Activated CD8-positive, alpha-beta memory T cell treated with anti-CD3 and anti-CD28 coated beads, Interleukin-2, amount 50 U/mL, for 24 hours (primary cell): ENCODE results near the gene BTG4.

Source experiments
- DNase-seq: peaks from one replicate; pipeline ENCODE4 v3.0.0-alpha.2; 2020; ENCODE audit errors: extremely low read depth

The BTG4 gene

DNA sequence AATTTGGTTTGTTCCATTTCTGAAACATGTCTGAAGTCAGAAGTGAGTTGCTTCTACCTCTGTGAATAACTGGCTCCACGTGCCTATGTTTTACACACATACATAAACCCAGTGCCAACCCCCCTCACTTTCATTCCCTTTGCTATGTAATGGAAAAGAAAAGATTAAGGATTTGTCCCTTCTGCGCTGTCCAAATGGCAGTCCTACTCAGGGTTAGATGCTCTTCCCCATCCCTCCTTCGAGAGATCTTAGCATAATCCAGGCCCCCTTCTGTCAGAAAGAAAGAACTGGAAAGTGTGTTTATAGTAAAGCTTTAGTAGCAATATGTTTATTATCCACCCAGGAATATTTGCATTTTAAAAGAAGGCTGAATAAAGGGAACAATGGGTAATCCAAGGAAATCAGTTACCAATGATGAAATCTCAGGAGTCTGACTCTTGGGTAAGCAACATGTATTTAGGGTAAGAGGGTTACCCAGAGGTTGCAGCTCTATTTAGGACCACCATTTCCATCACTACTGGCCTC, 25.2 kb upstream of the BTG4 start:
- DNase-seq: no peak

DNA sequence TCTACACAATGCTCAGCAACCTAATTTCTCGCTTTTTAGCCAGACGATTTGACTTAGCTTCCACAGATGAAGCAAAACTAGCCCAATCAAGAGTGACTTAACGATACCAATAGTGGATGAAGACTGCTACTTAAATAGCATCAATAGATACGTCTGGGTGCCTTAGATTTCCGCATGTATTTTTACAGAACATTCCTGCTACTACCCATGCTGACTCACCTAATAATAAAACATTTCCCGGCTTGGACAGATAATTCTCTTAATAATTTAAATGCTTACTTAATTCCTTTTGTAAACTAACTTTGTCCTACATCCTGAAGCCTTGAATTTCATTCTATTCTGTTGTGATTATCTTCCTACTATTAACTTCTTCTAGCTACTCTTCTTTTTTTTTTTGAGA, 23.1 kb upstream of the BTG4 start:
- DNase-seq: no peak

- DNase-seq: no peak
These were observed 20.2 kb upstream of the BTG4 start for GRCh38 chr11:111532365-111532709.

DNA sequence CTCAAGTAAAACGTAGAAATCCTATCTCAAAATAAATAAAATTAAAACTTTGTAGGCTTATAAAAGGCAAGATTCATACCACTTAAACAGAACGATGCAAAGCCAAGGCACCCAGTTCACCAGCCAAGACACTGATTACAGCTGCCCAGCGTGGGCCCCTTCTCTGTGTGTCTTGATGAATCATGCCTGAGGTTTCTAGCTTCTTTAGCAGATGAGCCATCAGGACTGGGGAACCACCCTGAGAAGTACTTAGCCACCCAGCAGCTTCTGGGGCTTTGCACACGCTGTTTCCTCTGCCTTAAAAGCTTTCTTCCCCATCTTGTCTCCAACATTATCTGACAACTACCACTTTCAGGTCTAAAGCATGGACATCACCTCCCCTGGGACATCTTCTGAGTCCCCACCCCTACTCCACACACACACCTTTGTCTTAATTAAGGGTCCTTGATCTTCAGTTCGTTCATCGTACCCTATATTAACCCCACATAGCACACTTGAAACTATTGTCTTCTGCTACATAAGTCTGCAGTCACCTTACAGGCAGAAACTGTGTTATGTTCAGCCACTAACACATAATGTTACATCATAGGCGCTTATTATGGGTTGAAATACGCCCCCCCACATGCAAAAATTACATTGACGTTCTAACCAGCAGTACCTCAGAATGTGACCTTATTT, 19.6 kb upstream of the BTG4 start:
- peak; percentile 40 for DNase-seq

DNA sequence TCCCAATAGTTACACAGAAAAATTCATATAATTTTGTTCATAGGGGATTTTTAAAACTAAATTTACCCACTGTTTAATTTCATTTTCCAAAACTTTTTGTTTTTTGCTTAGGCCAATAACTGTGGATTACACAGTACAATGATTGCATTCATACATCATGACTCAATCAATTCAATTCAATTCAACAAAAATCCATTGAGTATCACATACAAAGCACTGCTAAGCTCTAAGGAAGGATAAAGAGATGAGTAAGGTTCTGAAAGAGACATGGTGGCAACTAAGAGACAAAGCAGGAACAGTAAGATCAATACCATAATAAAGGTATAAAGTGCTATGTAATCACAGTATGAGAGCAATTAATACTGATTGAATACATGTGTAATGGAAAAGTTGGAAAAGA, 18.9 kb upstream of the BTG4 start:
- no peak for DNase-seq

DNA sequence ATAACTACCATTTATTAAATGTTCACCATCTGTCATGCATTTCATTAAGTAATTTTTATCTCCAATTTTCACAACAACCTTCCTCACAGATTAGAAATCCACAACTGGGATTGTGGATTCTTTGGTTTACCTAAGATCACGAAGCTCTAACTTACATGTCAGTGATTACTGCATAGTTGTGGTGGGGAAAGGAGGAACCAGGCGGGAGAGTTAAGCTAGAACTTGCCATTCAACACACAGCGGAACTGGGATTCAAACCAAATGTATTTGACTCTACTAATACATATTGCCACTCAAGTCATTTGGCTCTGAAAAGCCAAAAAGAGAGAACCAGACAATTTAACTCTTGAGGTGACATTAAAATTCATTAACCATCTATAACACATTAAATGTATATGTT, 17.9 kb upstream of the BTG4 start:
- no peak for DNase-seq

GRCh38 chr11:111528557-111528956, 16.4 kb upstream of the BTG4 start:
- DNase-seq: no peak

GRCh38 chr11:111527279-111527678, 15.1 kb upstream of the BTG4 start:
- DNase-seq: no peak

- DNase-seq: no peak
These were observed 14.3 kb upstream of the BTG4 start for GRCh38 chr11:111526501-111526900.

- no peak for DNase-seq
These were observed 13.3 kb upstream of the BTG4 start for GRCh38 chr11:111525456-111525855.

DNA sequence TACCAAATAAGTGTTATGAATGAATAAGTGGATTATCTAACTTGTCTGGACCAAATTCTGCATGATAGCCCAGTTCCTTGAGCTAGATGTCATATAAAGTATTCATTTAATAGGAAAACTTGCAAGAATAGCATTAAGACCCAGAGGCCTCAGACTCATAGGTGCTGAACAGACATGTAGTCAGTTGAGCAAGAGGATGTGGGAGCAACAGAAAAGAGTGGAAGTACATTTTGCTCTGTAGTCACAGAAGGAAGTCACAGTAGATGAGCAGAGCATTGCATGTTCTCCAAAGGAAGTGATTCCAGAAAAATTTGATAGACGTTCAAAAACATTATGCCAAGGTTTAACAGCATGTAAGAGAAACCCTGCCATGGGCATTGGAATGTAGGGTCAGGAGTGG, 11.9 kb upstream of the BTG4 start:
- DNase-seq: no peak

DNA sequence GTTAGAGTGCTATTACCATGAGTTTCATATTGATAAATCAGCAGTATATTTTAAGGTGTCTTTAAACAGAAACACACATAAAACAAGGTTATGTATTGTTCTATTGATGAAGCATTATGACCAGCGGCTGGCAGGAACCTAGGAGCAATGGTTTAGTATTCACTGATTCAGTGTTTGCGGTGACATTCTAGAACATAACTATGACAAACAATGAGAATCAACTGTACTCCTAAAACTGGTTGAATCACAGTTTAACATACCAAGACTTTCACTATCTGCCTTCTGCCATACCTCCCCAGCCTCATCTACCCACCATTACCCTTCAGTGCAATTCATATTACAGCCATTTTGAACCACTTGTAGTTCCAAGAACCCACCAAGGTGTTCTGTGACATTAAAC, 11.2 kb upstream of the BTG4 start:
- no peak for DNase-seq

GRCh38 chr11:111522426-111522825, 10.2 kb upstream of the BTG4 start:
- DNase-seq: no peak

DNA sequence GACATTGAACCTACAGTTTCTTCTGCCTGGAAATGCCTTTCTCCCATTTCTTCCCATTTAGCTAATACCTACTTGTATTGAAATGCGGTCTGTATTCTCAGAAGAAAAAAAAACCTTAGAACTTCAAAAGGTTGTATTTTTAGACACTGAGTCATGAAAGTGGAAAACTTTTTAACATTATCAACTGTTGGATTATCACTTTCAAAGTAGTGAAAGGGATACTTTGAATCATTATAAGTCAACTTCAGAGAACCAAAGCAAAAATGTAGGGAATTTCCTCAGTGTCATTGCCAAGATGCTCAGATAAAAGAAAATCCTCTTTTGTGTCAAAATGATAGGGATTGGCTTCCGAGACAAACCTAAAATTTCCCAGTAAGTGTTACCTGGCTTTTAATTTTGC, 8.9 kb upstream of the BTG4 start:
- no peak for DNase-seq

DNA sequence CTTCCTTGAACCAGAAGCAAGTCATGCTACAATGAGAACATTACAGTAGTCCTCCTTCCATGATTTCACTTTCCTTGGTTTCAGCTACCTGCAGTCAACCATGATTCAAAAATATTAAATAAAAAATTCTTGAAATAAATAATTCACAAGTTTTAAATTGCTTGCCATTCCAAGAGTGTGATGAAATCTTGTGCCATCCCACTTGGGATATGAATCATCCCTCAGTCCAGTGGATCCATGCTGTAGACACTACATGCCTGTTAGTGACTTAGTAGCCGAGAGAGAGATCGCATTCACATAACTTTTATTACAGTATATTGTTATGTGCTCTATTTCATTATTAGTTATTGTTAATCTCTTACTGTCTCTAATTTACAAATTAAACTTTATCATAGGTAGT, 8.4 kb upstream of the BTG4 start:
- no peak for DNase-seq

DNA sequence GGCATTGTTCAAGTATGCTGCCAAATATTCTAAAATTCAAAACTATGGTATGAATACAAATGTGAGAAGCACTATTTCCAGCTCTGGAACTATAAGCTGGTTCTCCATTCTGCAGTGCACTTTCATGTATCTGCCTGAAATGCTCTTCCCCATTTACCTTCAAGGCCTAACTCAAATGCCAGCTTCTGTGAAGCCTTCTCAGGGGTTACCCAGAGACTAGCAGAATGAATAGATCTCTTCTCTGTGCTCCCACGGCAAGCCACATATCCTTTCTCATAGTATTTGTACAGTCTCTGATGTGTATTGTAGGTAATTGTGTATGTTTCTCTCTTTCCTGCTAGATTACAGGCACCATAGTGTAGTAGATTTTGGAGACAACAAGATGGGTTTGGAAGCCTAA, 6.5 kb upstream of the BTG4 start:
- DNase-seq: no peak

GRCh38 chr11:111515591-111515990, 3.4 kb upstream of the BTG4 start:
- no peak for DNase-seq

GRCh38 chr11:111514216-111515031, 2.2 kb upstream of the BTG4 start, which contains the start of gene HOATZ:
TSS of gene HOATZ (plus strand) at chr11:111514778. CDS start at chr11:111514785, 7 bp downstream.
- DNase-seq: no peak

- DNase-seq: no peak
These were observed 1.0 kb upstream of the BTG4 start for GRCh38 chr11:111513240-111513605.

- no peak for DNase-seq
These were observed 1.9 kb downstream of the BTG4 start for GRCh38 chr11:111510311-111510710.

GRCh38 chr11:111502611-111503010, 9.6 kb downstream of the BTG4 start:
- no peak for DNase-seq

DNA sequence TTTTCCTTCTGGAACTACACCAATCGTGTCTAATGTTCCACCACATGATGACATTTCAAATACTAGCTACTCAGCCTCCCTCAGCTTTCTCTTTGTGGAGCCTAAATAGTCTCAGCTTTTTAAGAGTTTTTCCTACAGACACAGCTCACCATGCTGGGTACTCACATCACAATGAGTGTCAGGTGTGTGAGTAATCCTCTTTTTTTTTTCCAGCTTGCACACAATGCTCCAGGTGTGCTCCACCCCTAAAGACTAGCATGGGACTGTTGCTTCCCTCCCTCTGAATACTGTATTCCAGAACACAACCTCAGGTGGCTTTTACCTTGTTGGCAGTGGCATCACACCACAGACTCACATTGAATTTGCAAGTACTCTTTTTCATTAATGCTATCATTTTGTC, 11.7 kb downstream of the BTG4 start:
- no peak for DNase-seq

GRCh38 chr11:111499483-111499882, 12.7 kb downstream of the BTG4 start:
- DNase-seq: no peak
